MCF 10A (cell line): ENCODE results near the gene NAALADL2. TPM values are rescaled to one million over a fixed set of nuclear protein-coding genes. Genes with fewer than 3 reads are reported as not detected.

ENCODE experiments used
- BruUV-seq: library from RNA; stranded (reverse); fragments of 400-500 nt; replicated peaks from 2 replicates; lab custom pipeline; 2021; lab: Mats Ljungman, UMichigan
- CTCF ChIA-PET: fragments of 300-600 bp; sonication (Branson Sonifier 250); formaldehyde crosslinking; extraction: SDS; loops from one replicate; lab custom pipeline; 2021; ENCODE audit warnings: antibody characterized with exemption, inconsistent platforms; lab: Yijun Ruan, JAX
- POLR2A ChIA-PET: fragments of 300-600, 350-650 bp; sonication (Branson Sonifier 250); formaldehyde crosslinking; extraction: SDS; loops from one replicate; lab custom pipeline; 2020; ENCODE audit warnings: antibody characterized with exemption, inconsistent platforms; lab: Yijun Ruan, JAX
- DNase-seq: peaks from one replicate; pipeline ENCODE4 v3.0.0-alpha.2; 2018; ENCODE audit not compliant: unreplicated experiment
- H3K27ac Mint-ChIP-seq: one replicate; pipeline ENCODE4 v1.8.0; 2022; ENCODE audit warnings: mild to moderate bottlenecking, low read depth, mixed read lengths; ENCODE audit not compliant: unreplicated experiment
- H3K27me3 Mint-ChIP-seq: one replicate; pipeline ENCODE4 v1.8.0; 2022; ENCODE audit warnings: mixed read lengths; ENCODE audit not compliant: insufficient read depth, unreplicated experiment
- H3K36me3 Mint-ChIP-seq: one replicate; pipeline ENCODE4 v1.8.0; 2022; ENCODE audit warnings: mild to moderate bottlenecking, moderate library complexity, mixed read lengths; ENCODE audit not compliant: insufficient read depth, unreplicated experiment
- H3K4me1 Mint-ChIP-seq: one replicate; pipeline ENCODE4 v1.8.0; 2022; ENCODE audit warnings: mixed read lengths; ENCODE audit not compliant: insufficient read depth, unreplicated experiment
- H3K4me3 Mint-ChIP-seq: one replicate; pipeline ENCODE4 v1.8.0; 2022; ENCODE audit warnings: mild to moderate bottlenecking, moderate library complexity, mixed read lengths; ENCODE audit not compliant: unreplicated experiment
- H3K9me3 Mint-ChIP-seq: one replicate; pipeline ENCODE4 v1.8.0; 2022; ENCODE audit warnings: mixed read lengths; ENCODE audit not compliant: unreplicated experiment
- intact Hi-C: fragments of 100-400 bp; cut with micrococcal nuclease; formaldehyde crosslinking; loops from 2 replicates; pipeline ENCODE4 v1.14.1; 2022
- total RNA-seq: library from RNA; stranded (reverse); gene quantifications from 2 replicates; pipeline ENCODE4 v1.2.3, GENCODE V29; 2022
- TF ChIP-seq, protein P1 (sequence below): fragments of 200-600 bp; IDR thresholded peaks from one replicate; pipeline ENCODE4 v1.8.0; 2022; ENCODE audit warnings: antibody characterized with exemption, mild to moderate bottlenecking; ENCODE audit not compliant: unreplicated experiment

Gene NAALADL2
- total RNA-seq, 1 experiment from 2014 or later, result 4.2 TPM

DNA sequence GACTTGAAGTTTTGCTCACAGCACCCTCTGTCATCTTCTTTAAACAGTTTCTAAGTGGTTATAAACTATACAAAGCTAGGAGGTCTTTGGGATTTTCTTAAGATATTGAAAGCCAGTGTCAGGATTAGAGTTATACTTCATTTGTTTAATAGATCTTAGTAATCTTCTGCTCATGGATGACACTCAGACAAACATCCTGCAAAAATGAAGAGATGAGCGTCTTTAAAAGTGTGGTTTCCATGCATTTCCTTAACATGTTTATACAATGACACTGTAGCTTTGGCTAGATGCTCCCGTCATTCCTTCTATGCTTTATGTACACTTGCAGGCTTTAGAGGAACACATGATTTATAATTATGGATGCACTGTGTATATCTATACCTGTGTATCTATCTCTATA lies 182.2 kb downstream of the NAALADL2 start:
- intact Hi-C loops, result no loop called here
- DNase-seq, result no peak
- H3K9me3 Mint-ChIP-seq, result no peaks in the 10 kb centered on the region
- no peaks in the 10 kb centered on the region for H3K36me3 Mint-ChIP-seq
- H3K27me3 Mint-ChIP-seq, result no peaks in the 10 kb centered on the region
- no peaks in the 10 kb centered on the region for H3K4me1 Mint-ChIP-seq
- POLR2A ChIA-PET, result no interaction called here
- H3K4me3 Mint-ChIP-seq, result no peak overlapping the region
- CTCF ChIA-PET, result interaction anchor here (0.7 kb wide), 1 partner anchor 235 kb away, joined by 3 read pairs; no protein-coding TSS in a partner anchor
- TF ChIP-seq, protein P1, sequence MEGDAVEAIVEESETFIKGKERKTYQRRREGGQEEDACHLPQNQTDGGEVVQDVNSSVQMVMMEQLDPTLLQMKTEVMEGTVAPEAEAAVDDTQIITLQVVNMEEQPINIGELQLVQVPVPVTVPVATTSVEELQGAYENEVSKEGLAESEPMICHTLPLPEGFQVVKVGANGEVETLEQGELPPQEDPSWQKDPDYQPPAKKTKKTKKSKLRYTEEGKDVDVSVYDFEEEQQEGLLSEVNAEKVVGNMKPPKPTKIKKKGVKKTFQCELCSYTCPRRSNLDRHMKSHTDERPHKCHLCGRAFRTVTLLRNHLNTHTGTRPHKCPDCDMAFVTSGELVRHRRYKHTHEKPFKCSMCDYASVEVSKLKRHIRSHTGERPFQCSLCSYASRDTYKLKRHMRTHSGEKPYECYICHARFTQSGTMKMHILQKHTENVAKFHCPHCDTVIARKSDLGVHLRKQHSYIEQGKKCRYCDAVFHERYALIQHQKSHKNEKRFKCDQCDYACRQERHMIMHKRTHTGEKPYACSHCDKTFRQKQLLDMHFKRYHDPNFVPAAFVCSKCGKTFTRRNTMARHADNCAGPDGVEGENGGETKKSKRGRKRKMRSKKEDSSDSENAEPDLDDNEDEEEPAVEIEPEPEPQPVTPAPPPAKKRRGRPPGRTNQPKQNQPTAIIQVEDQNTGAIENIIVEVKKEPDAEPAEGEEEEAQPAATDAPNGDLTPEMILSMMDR, result no peak
- no TSS peak for BruUV-seq
- H3K27ac Mint-ChIP-seq, result no peak overlapping the region

- ChIA-PET POLR2A (no interaction called here), CTCF (no interaction called here)
- Mint-ChIP-seq H3K4me1 (no peaks in the 10 kb centered on the region), H3K27ac (no peak overlapping the region), H3K36me3 (no peaks in the 10 kb centered on the region), H3K9me3 (peaks cover 7% of the 10 kb centered on the region), H3K4me3 (no peak overlapping the region), H3K27me3 (no peaks in the 10 kb centered on the region)
- TF ChIP-seq, protein P1, result no peak
- no peak for DNase-seq
- BruUV-seq, result no TSS peak
- intact Hi-C loops, result no loop called here
These were observed 187.5 kb downstream of the NAALADL2 start for GRCh38 chr3:175046601-175047000.

GRCh38 chr3:175047786-175048185 lies 188.7 kb downstream of the NAALADL2 start:
- BruUV-seq, result no TSS peak
- DNase-seq, result no peak
- ChIA-PET CTCF (no interaction called here), POLR2A (no interaction called here)
- no peaks in the 10 kb centered on the region for H3K4me1 Mint-ChIP-seq
- H3K9me3 Mint-ChIP-seq, result peaks cover 7% of the 10 kb centered on the region
- TF ChIP-seq, protein P1, result no peak
- no peaks in the 10 kb centered on the region for H3K27me3 Mint-ChIP-seq
- H3K4me3 Mint-ChIP-seq, result no peak overlapping the region
- no peak overlapping the region for H3K27ac Mint-ChIP-seq
- intact Hi-C loops, result no loop called here
- no peaks in the 10 kb centered on the region for H3K36me3 Mint-ChIP-seq

DNA sequence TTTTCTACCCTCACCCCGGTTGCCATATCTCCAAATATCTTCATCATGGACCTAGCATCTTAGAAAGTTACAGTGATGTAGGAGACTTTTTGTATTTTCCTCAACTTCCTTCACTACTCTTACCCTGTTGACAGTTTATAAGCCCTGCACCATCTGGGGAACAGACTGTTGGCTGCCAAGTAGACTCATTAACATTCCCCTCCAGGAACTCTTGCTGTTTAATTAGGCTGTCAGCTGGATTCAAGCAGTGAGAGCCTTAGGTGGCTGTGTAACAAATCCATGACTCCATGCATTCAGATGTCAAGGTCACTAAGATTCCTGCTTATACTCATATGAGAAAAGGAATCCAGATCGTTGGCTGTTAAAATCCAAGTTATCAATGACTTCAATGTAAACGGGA lies 198.3 kb downstream of the NAALADL2 start:
- Mint-ChIP-seq H3K27me3 (no peaks in the 10 kb centered on the region), H3K27ac (no peak overlapping the region), H3K4me1 (no peaks in the 10 kb centered on the region), H3K9me3 (peaks cover 7% of the 10 kb centered on the region), H3K4me3 (no peak overlapping the region), H3K36me3 (no peaks in the 10 kb centered on the region)
- CTCF ChIA-PET, result no interaction called here
- POLR2A ChIA-PET, result no interaction called here
- intact Hi-C loops, result no loop called here
- no peak for DNase-seq
- TF ChIP-seq, protein P1, result no peak
- BruUV-seq, result no TSS peak
